ENCODE results near the gene LPP.

The LPP gene

DNA sequence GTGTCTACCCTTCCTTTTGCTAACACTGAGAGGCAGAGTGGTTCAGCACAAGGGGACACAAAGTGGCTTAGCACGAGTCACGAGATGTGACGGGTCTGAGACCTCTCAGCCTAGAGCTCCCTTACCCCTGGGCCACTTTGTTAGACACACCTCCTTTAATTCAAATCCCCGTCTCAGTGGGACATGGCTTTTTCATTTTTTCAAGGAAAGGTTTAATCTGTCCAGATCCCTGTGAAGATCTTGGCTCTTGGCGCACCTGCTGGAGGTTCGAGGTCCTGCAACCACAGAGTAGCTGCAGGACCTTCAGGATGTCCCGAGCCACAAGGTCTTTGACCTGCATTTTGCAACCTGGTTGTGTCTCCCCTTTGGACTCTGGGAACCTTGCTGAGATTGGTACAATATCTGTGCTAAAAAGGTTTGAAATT lies 52.0 kb downstream of the LPP start:
- no peak overlapping the region for H3K9ac ChIP-seq (ENCODE audit: low read depth, low read length)
- H4K20me1 ChIP-seq (ENCODE audit: insufficient read depth, low read length), result no peaks in the 10 kb centered on the region
- ATAC-seq (ENCODE audit: insufficient read depth, low read depth) (no peak), DNase-seq (no peak)
- no peak overlapping the region for H3K4me2 ChIP-seq (ENCODE audit: insufficient read depth, low read length)
- H3K4me3 ChIP-seq (ENCODE audit: low read depth in 1 of 2, low read length in 2 of 2), result no peak overlapping the region
- H3K9me3 ChIP-seq (ENCODE audit: insufficient read depth, low read length, severe bottlenecking), result no peaks in the 10 kb centered on the region
- peaks cover 40% of the 10 kb centered on the region for H3K79me2 ChIP-seq (ENCODE audit: insufficient read depth, low read length)
- no peak overlapping the region for H2AFZ ChIP-seq (ENCODE audit: low read depth, low read length)
- no peak overlapping the region for H3K27ac ChIP-seq (ENCODE audit: low read length)
- H3K4me1 ChIP-seq (ENCODE audit: insufficient read depth, low read length), result no peaks in the 10 kb centered on the region
- TF ChIP-seq EZH2 (IDR thresholded peaks at IDR 0.05; ENCODE audit: borderline replicate concordance, low read depth, low read length, severe bottlenecking), result no peak
- TF ChIP-seq, protein P1, sequence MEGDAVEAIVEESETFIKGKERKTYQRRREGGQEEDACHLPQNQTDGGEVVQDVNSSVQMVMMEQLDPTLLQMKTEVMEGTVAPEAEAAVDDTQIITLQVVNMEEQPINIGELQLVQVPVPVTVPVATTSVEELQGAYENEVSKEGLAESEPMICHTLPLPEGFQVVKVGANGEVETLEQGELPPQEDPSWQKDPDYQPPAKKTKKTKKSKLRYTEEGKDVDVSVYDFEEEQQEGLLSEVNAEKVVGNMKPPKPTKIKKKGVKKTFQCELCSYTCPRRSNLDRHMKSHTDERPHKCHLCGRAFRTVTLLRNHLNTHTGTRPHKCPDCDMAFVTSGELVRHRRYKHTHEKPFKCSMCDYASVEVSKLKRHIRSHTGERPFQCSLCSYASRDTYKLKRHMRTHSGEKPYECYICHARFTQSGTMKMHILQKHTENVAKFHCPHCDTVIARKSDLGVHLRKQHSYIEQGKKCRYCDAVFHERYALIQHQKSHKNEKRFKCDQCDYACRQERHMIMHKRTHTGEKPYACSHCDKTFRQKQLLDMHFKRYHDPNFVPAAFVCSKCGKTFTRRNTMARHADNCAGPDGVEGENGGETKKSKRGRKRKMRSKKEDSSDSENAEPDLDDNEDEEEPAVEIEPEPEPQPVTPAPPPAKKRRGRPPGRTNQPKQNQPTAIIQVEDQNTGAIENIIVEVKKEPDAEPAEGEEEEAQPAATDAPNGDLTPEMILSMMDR (IDR thresholded peaks at IDR 0.05; ENCODE audit: borderline replicate concordance, extremely low read depth, low read length, poor library complexity, severe bottlenecking), result no peak
- H3K27me3 ChIP-seq (ENCODE audit: insufficient read depth, low read length, poor library complexity), result no peaks in the 10 kb centered on the region
- no peaks in the 10 kb centered on the region for H3K36me3 ChIP-seq (ENCODE audit: insufficient read depth, low read length)

GRCh38 chr3:188206787-188207186 lies 52.8 kb downstream of the LPP start:
- Histone ChIP-seq H3K79me2 (ENCODE audit: insufficient read depth, low read length) (peaks cover 35% of the 10 kb centered on the region), H3K27ac (ENCODE audit: low read length) (no peak overlapping the region), H3K4me2 (ENCODE audit: insufficient read depth, low read length) (no peak overlapping the region), H2AFZ (ENCODE audit: low read depth, low read length) (no peak overlapping the region), H4K20me1 (ENCODE audit: insufficient read depth, low read length) (no peaks in the 10 kb centered on the region), H3K4me3 (ENCODE audit: low read depth in 1 of 2, low read length in 2 of 2) (no peak overlapping the region), H3K36me3 (ENCODE audit: insufficient read depth, low read length) (no peaks in the 10 kb centered on the region), H3K4me1 (ENCODE audit: insufficient read depth, low read length) (no peaks in the 10 kb centered on the region), H3K9ac (ENCODE audit: low read depth, low read length) (no peak overlapping the region), H3K9me3 (ENCODE audit: insufficient read depth, low read length, severe bottlenecking) (no peaks in the 10 kb centered on the region), H3K27me3 (ENCODE audit: insufficient read depth, low read length, poor library complexity) (no peaks in the 10 kb centered on the region)
- no peak for DNase-seq
- TF ChIP-seq EZH2 (IDR thresholded peaks at IDR 0.05; ENCODE audit: borderline replicate concordance, low read depth, low read length, severe bottlenecking), result no peak
- TF ChIP-seq, protein P1 (IDR thresholded peaks at IDR 0.05; ENCODE audit: borderline replicate concordance, extremely low read depth, low read length, poor library complexity, severe bottlenecking), result no peak
- ATAC-seq (ENCODE audit: insufficient read depth, low read depth), result no peak

GRCh38 chr3:188207941-188208515 lies 54.1 kb downstream of the LPP start:
- DNase-seq, result no peak
- no peaks in the 10 kb centered on the region for H3K27me3 ChIP-seq (ENCODE audit: insufficient read depth, low read length, poor library complexity)
- H3K36me3 ChIP-seq (ENCODE audit: insufficient read depth, low read length), result no peaks in the 10 kb centered on the region
- peaks cover 27% of the 10 kb centered on the region for H3K79me2 ChIP-seq (ENCODE audit: insufficient read depth, low read length)
- no peaks in the 10 kb centered on the region for H3K4me1 ChIP-seq (ENCODE audit: insufficient read depth, low read length)
- no peaks in the 10 kb centered on the region for H4K20me1 ChIP-seq (ENCODE audit: insufficient read depth, low read length)
- no peak for ATAC-seq (ENCODE audit: insufficient read depth, low read depth)
- no peak overlapping the region for H3K9ac ChIP-seq (ENCODE audit: low read depth, low read length)
- no peak for TF ChIP-seq EZH2 (IDR thresholded peaks at IDR 0.05; ENCODE audit: borderline replicate concordance, low read depth, low read length, severe bottlenecking)
- TF ChIP-seq, protein P1 (IDR thresholded peaks at IDR 0.05; ENCODE audit: borderline replicate concordance, extremely low read depth, low read length, poor library complexity, severe bottlenecking), result no peak
- H3K4me3 ChIP-seq (ENCODE audit: low read depth in 1 of 2, low read length in 2 of 2), result no peak overlapping the region
- no peak overlapping the region for H3K27ac ChIP-seq (ENCODE audit: low read length)
- H2AFZ ChIP-seq (ENCODE audit: low read depth, low read length), result no peak overlapping the region
- H3K9me3 ChIP-seq (ENCODE audit: insufficient read depth, low read length, severe bottlenecking), result no peaks in the 10 kb centered on the region
- no peak overlapping the region for H3K4me2 ChIP-seq (ENCODE audit: insufficient read depth, low read length)

All from DND-41 (cell line).